Mucosa of rectum (tissue), 2 donors: ENCODE measurements around the gene KIAA1614.
"Not testable (repeated sequence)": the region's sequence is repeated elsewhere in the genome, so short reads cannot be mapped to it uniquely, and the experiment has no call there.

ENCODE experiments used
- H3K27ac ChIP-seq, 2 donors: one replicate each; pipeline ENCODE4 v1.7.0; 2013; ENCODE audit warnings: inconsistent platforms in 2 of 2, low read depth in 2 of 2, low read length in 2 of 2
- H3K27me3 ChIP-seq, 2 donors: one replicate each; pipeline ENCODE4 v1.7.0; 2013; ENCODE audit warnings: low read length in 2 of 2; ENCODE audit not compliant: control insufficient read depth in 2 of 2, insufficient read depth in 2 of 2
- H3K36me3 ChIP-seq, 2 donors: one replicate each; pipeline ENCODE4 v1.7.0; 2013; ENCODE audit warnings: low read length in 2 of 2; ENCODE audit not compliant: control insufficient read depth in 2 of 2, insufficient read depth in 2 of 2
- H3K4me1 ChIP-seq, 2 donors: one replicate each; pipeline ENCODE4 v1.7.0; 2013; ENCODE audit warnings: low read length in 2 of 2, mild to moderate bottlenecking in 1 of 2; ENCODE audit not compliant: control insufficient read depth in 2 of 2, insufficient read depth in 2 of 2
- H3K4me3 ChIP-seq, 2 donors: one replicate each; pipeline ENCODE4 v1.7.0; 2013; ENCODE audit warnings: low read length in 2 of 2
- H3K9ac ChIP-seq, 2 donors: one replicate each; pipeline ENCODE4 v1.7.0; 2013; ENCODE audit warnings: low read length in 2 of 2, low read depth in 1 of 2, mild to moderate bottlenecking in 1 of 2
- H3K9me3 ChIP-seq, 2 donors: one replicate each; pipeline ENCODE4 v1.7.0; 2013; ENCODE audit warnings: low read length in 2 of 2; ENCODE audit not compliant: control insufficient read depth in 2 of 2
- donor health status: healthy.
- donor health status: Normal muscosa, but diverticular disease.

Gene KIAA1614

GRCh38 chr1:180959620-180960019, 46.9 kb downstream of the KIAA1614 start:
- not testable (repeated sequence) for H3K9ac ChIP-seq, H3K9me3 ChIP-seq, H3K4me3 ChIP-seq, H3K27ac ChIP-seq, H3K4me1 ChIP-seq, H3K36me3 ChIP-seq, H3K27me3 ChIP-seq

GRCh38 chr1:180961622-180962021, 48.9 kb downstream of the KIAA1614 start:
- H3K9ac ChIP-seq, result no peak overlapping the region

GRCh38 chr1:180962178-180962577, 49.5 kb downstream of the KIAA1614 start:
- H3K36me3 ChIP-seq, result peaks cover 0 to 8% of the 10 kb centered on the region in 2 donors
- H3K9ac ChIP-seq, result no peak overlapping the region
- H3K27ac ChIP-seq, result no peak overlapping the region
- H3K4me1 ChIP-seq, result no peaks in the 10 kb centered on the region
- no peaks in the 10 kb centered on the region for H3K27me3 ChIP-seq
- no peak overlapping the region for H3K4me3 ChIP-seq
- no peaks in the 10 kb centered on the region for H3K9me3 ChIP-seq

More at GRCh38 chr1:180961622-180962021, 48.9 kb downstream of the KIAA1614 start:
- peaks cover 0 to 6% of the 10 kb centered on the region in 2 donors for H3K36me3 ChIP-seq
- H3K27me3 ChIP-seq, result no peaks in the 10 kb centered on the region
- H3K4me1 ChIP-seq, result no peaks in the 10 kb centered on the region
- H3K27ac ChIP-seq, result no peak overlapping the region
- no peaks in the 10 kb centered on the region for H3K9me3 ChIP-seq
- no peak overlapping the region for H3K4me3 ChIP-seq

GRCh38 chr1:180964056-180964455, 51.4 kb downstream of the KIAA1614 start:
- H3K27me3 ChIP-seq, result no peaks in the 10 kb centered on the region
- no peak overlapping the region for H3K9ac ChIP-seq
- H3K4me3 ChIP-seq, result no peak overlapping the region
- H3K4me1 ChIP-seq, result no peaks in the 10 kb centered on the region
- H3K36me3 ChIP-seq, result peaks cover 0 to 6% of the 10 kb centered on the region in 2 donors
- no peaks in the 10 kb centered on the region for H3K9me3 ChIP-seq
- no peak overlapping the region for H3K27ac ChIP-seq

- Histone ChIP-seq H3K27me3 (no peaks in the 10 kb centered on the region), H3K36me3 (peaks cover 0 to 6% of the 10 kb centered on the region in 2 donors), H3K4me1 (no peaks in the 10 kb centered on the region), H3K9me3 (no peaks in the 10 kb centered on the region), H3K4me3 (no peak overlapping the region), H3K9ac (no peak overlapping the region), H3K27ac (no peak overlapping the region)
These were observed 51.9 kb downstream of the KIAA1614 start for GRCh38 chr1:180964595-180964994.

GRCh38 chr1:180966312-180966711, 53.6 kb downstream of the KIAA1614 start:
- Histone ChIP-seq H3K36me3 (peaks cover 3 to 6% of the 10 kb centered on the region in 2 donors), H3K4me1 (no peaks in the 10 kb centered on the region), H3K27ac (no peak overlapping the region), H3K4me3 (no peak overlapping the region), H3K9me3 (no peaks in the 10 kb centered on the region), H3K27me3 (no peaks in the 10 kb centered on the region), H3K9ac (no peak overlapping the region)

GRCh38 chr1:180966744-180967536, 54.2 kb downstream of the KIAA1614 start:
- Histone ChIP-seq H3K27ac (no peak overlapping the region), H3K27me3 (no peaks in the 10 kb centered on the region), H3K4me1 (no peaks in the 10 kb centered on the region), H3K9me3 (no peaks in the 10 kb centered on the region), H3K36me3 (peaks cover 3 to 8% of the 10 kb centered on the region in 2 donors), H3K9ac (no peak overlapping the region), H3K4me3 (no peak overlapping the region)

- Histone ChIP-seq H3K27ac (no peak overlapping the region), H3K36me3 (peaks cover 6 to 11% of the 10 kb centered on the region in 2 donors), H3K27me3 (no peaks in the 10 kb centered on the region), H3K9ac (no peak overlapping the region), H3K9me3 (no peaks in the 10 kb centered on the region), H3K4me3 (no peak overlapping the region), H3K4me1 (no peaks in the 10 kb centered on the region)
These were observed 54.9 kb downstream of the KIAA1614 start for GRCh38 chr1:180967558-180967957.

- H3K27me3 ChIP-seq, H3K4me3 ChIP-seq, H3K27ac ChIP-seq, H3K4me1 ChIP-seq, H3K9ac ChIP-seq, H3K9me3 ChIP-seq: not testable (repeated sequence)
- peaks cover 6 to 15% of the 10 kb centered on the region in 2 donors for H3K36me3 ChIP-seq
These were observed 56.1 kb downstream of the KIAA1614 start for GRCh38 chr1:180968834-180969233.

- Histone ChIP-seq H3K27me3 (no peaks in the 10 kb centered on the region), H3K36me3 (peaks cover 6 to 15% of the 10 kb centered on the region in 2 donors), H3K4me1 (no peaks in the 10 kb centered on the region), H3K9ac (no peak overlapping the region), H3K9me3 (no peaks in the 10 kb centered on the region), H3K27ac (no peak overlapping the region), H3K4me3 (no peak overlapping the region)
These were observed 56.7 kb downstream of the KIAA1614 start for GRCh38 chr1:180969434-180969833.
